Lower leg skin (tissue), 4 donors: Measurements from ENCODE around the gene KIR3DL3. TPM values are rescaled to one million over a fixed set of nuclear protein-coding genes. Genes with fewer than 3 reads are reported as not detected.
"Not testable (repeated sequence)": the region's sequence is repeated elsewhere in the genome, so short reads cannot be mapped to it uniquely, and the experiment has no call there.

ENCODE experiments used
- DNase-seq, 2 donors: peaks; one replicate each; pipeline ENCODE4 v3.0.0-alpha.2; 2019; ENCODE audit warnings: low spot score in 2 of 2
- H3K4me3 ChIP-seq: fragments of 200-600 bp; sonication (generic); 2 replicates; pipeline ENCODE4 v1.5.1; 2017; ENCODE audit warnings: mild to moderate bottlenecking, low read depth; ENCODE audit not compliant: poor library complexity, severe bottlenecking
- CTCF ChIP-seq, 3 donors: fragments of 450-650 bp; IDR thresholded peaks; one replicate each; pipeline ENCODE4 v1.5.1; 2016; ENCODE audit warnings: antibody characterized with exemption in 3 of 3, mild to moderate bottlenecking in 3 of 3, moderate library complexity in 2 of 3
- POLR2A ChIP-seq, 2 donors: fragments of 450-650 bp; IDR thresholded peaks; one replicate each; pipeline ENCODE4 v1.6.1; 2016 to 2017; ENCODE audit warnings: antibody characterized with exemption in 2 of 2, mild to moderate bottlenecking in 1 of 2, moderate library complexity in 1 of 2
- WGBS, 2 donors: methylation state at CpG; one replicate each; pipeline ENCODE4 v1.1.5; 2018; 5-methylcytosine and 5-hydroxymethylcytosine counted together
- intact Hi-C: fragments of 100-400 bp; cut with DNase I; formaldehyde crosslinking; loops from one replicate; pipeline ENCODE4 v1.15.0; 2023; ENCODE audit warnings: low total_unique reads
- total RNA-seq, 4 donors: library from RNA; depleted of rRNA; stranded (reverse); fragments of >200 nt; gene quantifications; one replicate each; pipeline ENCODE4 v1.1.0, GENCODE V29; 2016

Gene KIR3DL3
- total RNA-seq, 4 donors from 2014 or later: not detected

GRCh38 chr19:54691582-54692297 lies 32.5 kb upstream of the KIR3DL3 start:
- DNase-seq: no peak
- WGBS, 2 donors: 68 to 70% methylated on average over 9 of the region's 9 CpGs
- intact Hi-C loops: no loop called here
- no peak overlapping the region for H3K4me3 ChIP-seq
- TF ChIP-seq CTCF (IDR thresholded peaks at IDR 0.05) (no peak), POLR2A (IDR thresholded peaks at IDR 0.05) (no peak)

GRCh38 chr19:54692298-54692615 lies 32.0 kb upstream of the KIR3DL3 start:
- TF ChIP-seq CTCF (IDR thresholded peaks at IDR 0.05) (no peak), POLR2A (IDR thresholded peaks at IDR 0.05) (no peak)
- DNase-seq: no peak
- no peak overlapping the region for H3K4me3 ChIP-seq
- 60 to 68% methylated on average over 4 of the region's 4 CpGs for WGBS, 2 donors
- intact Hi-C loops: no loop called here

GRCh38 chr19:54694648-54695047 lies 29.6 kb upstream of the KIR3DL3 start:
- 79 to 84% methylated on average over 5 of the region's 5 CpGs for WGBS, 2 donors
- no peak for DNase-seq
- intact Hi-C loops: no loop called here
- H3K4me3 ChIP-seq: no peak overlapping the region
- TF ChIP-seq CTCF (IDR thresholded peaks at IDR 0.05) (no peak), POLR2A (IDR thresholded peaks at IDR 0.05) (no peak)

- no peak overlapping the region for H3K4me3 ChIP-seq
- intact Hi-C loops: no loop called here
- TF ChIP-seq CTCF (IDR thresholded peaks at IDR 0.05): no peak
- no peak for TF ChIP-seq POLR2A (IDR thresholded peaks at IDR 0.05)
Observed at GRCh38 chr19:54696117-54696548, 28.1 kb upstream of the KIR3DL3 start.

GRCh38 chr19:54696766-54697165 lies 27.5 kb upstream of the KIR3DL3 start:
- H3K4me3 ChIP-seq: no peak overlapping the region
- 19 to 30% methylated on average over 2 of the region's 2 CpGs for WGBS, 2 donors
- intact Hi-C loops: no loop called here
- no peak for DNase-seq
- no peak for TF ChIP-seq CTCF (IDR thresholded peaks at IDR 0.05)
- TF ChIP-seq POLR2A (IDR thresholded peaks at IDR 0.05): no peak

More at GRCh38 chr19:54696117-54696548, 28.1 kb upstream of the KIR3DL3 start:
- 58 to 61% methylated on average over 8 of the region's 8 CpGs for WGBS, 2 donors
- DNase-seq: no peak

GRCh38 chr19:54697716-54698115 lies 26.5 kb upstream of the KIR3DL3 start:
- DNase-seq, H3K4me3 ChIP-seq, intact Hi-C loops: not testable (repeated sequence)
- 74 to 76% methylated on average over 7 to 13 of the region's 13 CpGs for WGBS, 2 donors
